ENCODE measurements around the gene FOXA1.

Gene FOXA1

GRCh38 chr14:37594971-37595808 is at the start of gene FOXA1, which contains the start of gene TTC6:
FOXA1 (minus strand) TSS chr14:37595249; CDS start chr14:37594972, 277 bp downstream.
TTC6 (plus strand) TSS chr14:37595629; CDS start chr14:37622065, 26,436 bp downstream.
- peak; percentile 95 for DNase-seq

GRCh38 chr14:37643701-37644100 is 48.7 kb upstream of the FOXA1 start:
- peak; percentile 61 for DNase-seq

GRCh38 chr14:37642125-37642524 is 47.1 kb upstream of the FOXA1 start:
- DNase-seq = no peak

- no peak for DNase-seq
Observed at GRCh38 chr14:37641117-37641516, 46.1 kb upstream of the FOXA1 start.

GRCh38 chr14:37638599-37638998 is 43.5 kb upstream of the FOXA1 start:
- no peak for DNase-seq

GRCh38 chr14:37637341-37637740 is 42.3 kb upstream of the FOXA1 start:
- no peak for DNase-seq

GRCh38 chr14:37625597-37626595 is 30.8 kb upstream of the FOXA1 start:
- no peak for DNase-seq

- DNase-seq = no peak
Observed at GRCh38 chr14:37623971-37624370, 28.9 kb upstream of the FOXA1 start.

- peak; percentile 9 for DNase-seq
Observed at GRCh38 chr14:37623426-37623951, 28.4 kb upstream of the FOXA1 start.

GRCh38 chr14:37622231-37622923 is 27.3 kb upstream of the FOXA1 start:
- no peak for DNase-seq

- no peak for DNase-seq
Observed at GRCh38 chr14:37620856-37621255, 25.8 kb upstream of the FOXA1 start.

GRCh38 chr14:37618498-37619028 is 23.5 kb upstream of the FOXA1 start:
- no peak for DNase-seq

GRCh38 chr14:37617864-37618365 is 22.9 kb upstream of the FOXA1 start:
- no peak for DNase-seq

- no peak for DNase-seq
Observed at GRCh38 chr14:37616853-37617252, 21.8 kb upstream of the FOXA1 start.

- no peak for DNase-seq
Observed at GRCh38 chr14:37615582-37616289, 20.7 kb upstream of the FOXA1 start.

GRCh38 chr14:37610945-37611523 is 16.0 kb upstream of the FOXA1 start:
- DNase-seq = no peak

- DNase-seq = no peak
Observed at GRCh38 chr14:37608649-37609048, 13.6 kb upstream of the FOXA1 start.

- DNase-seq = no peak
Observed at GRCh38 chr14:37606678-37607077, 11.6 kb upstream of the FOXA1 start.

- no peak for DNase-seq
Observed at GRCh38 chr14:37603688-37604251, 8.7 kb upstream of the FOXA1 start.

- DNase-seq = no peak
Observed at GRCh38 chr14:37602605-37603453, 7.8 kb upstream of the FOXA1 start.
